Smooth muscle cell (in vitro differentiated cells): Measurements from ENCODE around the gene PCSK7. TPM values are rescaled to one million over a fixed set of nuclear protein-coding genes. Genes with fewer than 3 reads are reported as not detected.

Experiments used
- DNase-seq: peaks from one replicate; lab custom pipeline; 2025; ENCODE audit not compliant: unreplicated experiment; lab: John Stamatoyannopoulos, UW
- H2AFZ ChIP-seq: fragments of 200-600 bp; sonication (generic); 2 replicates; pipeline ENCODE4 v1.6.0; 2016; ENCODE audit warnings: antibody characterized with exemption, low read depth, mild to moderate bottlenecking
- H3F3A ChIP-seq: fragments of 200-600 bp; sonication (generic); 2 replicates; pipeline ENCODE4 v1.6.0; 2017; ENCODE audit warnings: antibody characterized with exemption, low read depth
- H3K27ac ChIP-seq: fragments of 200-600 bp; sonication (generic); 2 replicates; pipeline ENCODE4 v1.5.1; 2016; ENCODE audit warnings: low read depth, mild to moderate bottlenecking
- H3K27me3 ChIP-seq: fragments of 200-600 bp; sonication (generic); 2 replicates; pipeline ENCODE4 v1.6.1; 2016; ENCODE audit warnings: low read depth, mild to moderate bottlenecking
- H3K36me3 ChIP-seq: fragments of 200-600 bp; sonication (generic); 2 replicates; pipeline ENCODE4 v1.5.1; 2016; ENCODE audit warnings: low read depth
- H3K4me1 ChIP-seq: fragments of 200-600 bp; sonication (generic); 2 replicates; pipeline ENCODE4 v1.5.1; 2016; ENCODE audit warnings: low read depth
- H3K4me2 ChIP-seq: fragments of 200-600 bp; sonication (generic); 2 replicates; pipeline ENCODE4 v1.6.0; 2016; ENCODE audit warnings: mild to moderate bottlenecking
- H3K4me3 ChIP-seq: fragments of 200-600 bp; sonication (generic); 2 replicates; pipeline ENCODE4 v1.5.1; 2016; ENCODE audit warnings: mild to moderate bottlenecking
- H3K79me2 ChIP-seq: fragments of 200-600 bp; sonication (generic); 2 replicates; pipeline ENCODE4 v1.6.0; 2016; ENCODE audit warnings: low read depth, mild to moderate bottlenecking
- H3K9ac ChIP-seq: fragments of 200-600 bp; sonication (generic); 2 replicates; pipeline ENCODE4 v1.6.0; 2016; ENCODE audit warnings: low read depth
- H3K9me3 ChIP-seq: fragments of 200-600 bp; sonication (generic); replicated peaks from 2 replicates; pipeline ENCODE4 v1.5.1; 2016; ENCODE audit warnings: low read depth
- H4K20me1 ChIP-seq: fragments of 200-600 bp; sonication (generic); 2 replicates; pipeline ENCODE4 v1.6.0; 2016; ENCODE audit warnings: low read depth
- WGBS: methylation state at CpG from one replicate; pipeline ENCODE4 v1.1.7; 2016; ENCODE audit warnings: low lambda C conversion rate; 5-methylcytosine and 5-hydroxymethylcytosine counted together
- polyA plus RNA-seq: library from polyadenylated mRNA; unstranded; fragments of >200 nt; fragmentation: Nextera tagmentation; extraction: Ambion mirVana; gene quantifications from 2 replicates; pipeline ENCODE4 v1.2.1, GENCODE V29; 2016
- total RNA-seq: library from RNA; depleted of rRNA; stranded (reverse); fragments of >200 nt; gene quantifications from 2 replicates; pipeline ENCODE4 v1.2.3, GENCODE V29; 2014
- TF ChIP-seq, protein P1 (sequence below): fragments of 200-600 bp; sonication (generic); IDR thresholded peaks from 2 replicates; pipeline ENCODE4 v1.5.1; 2017; ENCODE audit warnings: borderline replicate concordance, mild to moderate bottlenecking, antibody characterized with exemption; ENCODE audit not compliant: insufficient read depth, poor library complexity, severe bottlenecking

The PCSK7 gene
- total and polyA plus RNA-seq, 2 experiments from 2014 or later: 20.8 to 23.5 TPM

DNA sequence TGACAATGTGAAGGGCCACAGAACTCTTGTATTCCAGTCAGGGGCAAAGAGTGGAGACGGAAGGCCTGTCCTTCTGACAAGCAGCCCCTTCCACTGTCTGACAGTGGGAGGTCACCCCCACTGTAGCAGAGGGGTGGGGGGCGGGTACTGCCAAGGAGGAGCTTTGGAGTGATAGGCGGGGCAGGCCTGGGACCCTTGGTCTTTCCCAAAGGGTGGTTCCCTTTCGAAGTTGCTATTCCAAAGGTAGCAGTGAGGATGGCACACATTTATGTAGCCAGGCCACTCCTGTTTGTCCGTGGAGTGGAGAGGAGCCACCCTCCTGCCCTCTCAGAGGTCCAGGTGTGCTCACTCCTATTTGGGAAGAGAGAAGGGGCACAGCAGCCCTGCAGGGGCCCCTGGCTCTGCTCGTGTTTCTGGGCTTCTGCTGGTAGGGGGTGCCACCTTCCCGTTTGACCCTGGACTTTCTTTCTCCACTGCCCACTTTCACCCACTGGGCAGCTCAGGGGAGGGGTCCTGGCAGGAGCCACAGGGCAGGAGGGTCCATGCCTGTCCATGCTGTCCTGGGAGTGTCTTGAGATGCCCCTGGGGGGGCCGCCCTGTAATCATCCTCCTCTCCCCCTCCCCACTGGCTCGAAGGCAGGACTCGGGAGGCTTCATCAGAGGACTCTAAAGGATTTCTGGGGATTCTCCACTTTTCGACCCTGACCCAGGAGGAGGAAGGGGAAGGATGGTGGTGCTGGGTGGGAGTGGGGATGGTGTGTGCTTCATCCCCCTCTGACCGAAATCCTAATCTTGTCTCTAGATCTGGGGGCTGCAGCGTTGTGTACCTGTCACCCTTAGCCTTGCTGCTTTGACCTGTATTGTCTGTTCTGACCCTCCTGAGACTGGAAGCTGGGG lies 31.7 kb downstream of the PCSK7 start:
- H4K20me1 ChIP-seq: peaks cover 54% of the 10 kb centered on the region
- H3K4me3 ChIP-seq: peak overlapping the region; percentile 49
- no peaks in the 10 kb centered on the region for H3K27me3 ChIP-seq
- TF ChIP-seq, protein P1, sequence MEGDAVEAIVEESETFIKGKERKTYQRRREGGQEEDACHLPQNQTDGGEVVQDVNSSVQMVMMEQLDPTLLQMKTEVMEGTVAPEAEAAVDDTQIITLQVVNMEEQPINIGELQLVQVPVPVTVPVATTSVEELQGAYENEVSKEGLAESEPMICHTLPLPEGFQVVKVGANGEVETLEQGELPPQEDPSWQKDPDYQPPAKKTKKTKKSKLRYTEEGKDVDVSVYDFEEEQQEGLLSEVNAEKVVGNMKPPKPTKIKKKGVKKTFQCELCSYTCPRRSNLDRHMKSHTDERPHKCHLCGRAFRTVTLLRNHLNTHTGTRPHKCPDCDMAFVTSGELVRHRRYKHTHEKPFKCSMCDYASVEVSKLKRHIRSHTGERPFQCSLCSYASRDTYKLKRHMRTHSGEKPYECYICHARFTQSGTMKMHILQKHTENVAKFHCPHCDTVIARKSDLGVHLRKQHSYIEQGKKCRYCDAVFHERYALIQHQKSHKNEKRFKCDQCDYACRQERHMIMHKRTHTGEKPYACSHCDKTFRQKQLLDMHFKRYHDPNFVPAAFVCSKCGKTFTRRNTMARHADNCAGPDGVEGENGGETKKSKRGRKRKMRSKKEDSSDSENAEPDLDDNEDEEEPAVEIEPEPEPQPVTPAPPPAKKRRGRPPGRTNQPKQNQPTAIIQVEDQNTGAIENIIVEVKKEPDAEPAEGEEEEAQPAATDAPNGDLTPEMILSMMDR: no peak
- H3K4me2 ChIP-seq: peak overlapping the region; percentile 85
- H3F3A ChIP-seq: peaks cover 49% of the 10 kb centered on the region
- no peaks in the 10 kb centered on the region for H3K9me3 ChIP-seq
- peak overlapping the region; percentile 46 for H3K9ac ChIP-seq
- no peaks in the 10 kb centered on the region for H3K36me3 ChIP-seq
- H2AFZ ChIP-seq: no peak overlapping the region
- WGBS: 26% methylated on average over 13 of the region's 13 CpGs
- peaks cover 50% of the 10 kb centered on the region for H3K79me2 ChIP-seq
- peak overlapping the region; percentile 79 for H3K27ac ChIP-seq
- no peak for DNase-seq
- H3K4me1 ChIP-seq: peaks cover 29% of the 10 kb centered on the region

DNA sequence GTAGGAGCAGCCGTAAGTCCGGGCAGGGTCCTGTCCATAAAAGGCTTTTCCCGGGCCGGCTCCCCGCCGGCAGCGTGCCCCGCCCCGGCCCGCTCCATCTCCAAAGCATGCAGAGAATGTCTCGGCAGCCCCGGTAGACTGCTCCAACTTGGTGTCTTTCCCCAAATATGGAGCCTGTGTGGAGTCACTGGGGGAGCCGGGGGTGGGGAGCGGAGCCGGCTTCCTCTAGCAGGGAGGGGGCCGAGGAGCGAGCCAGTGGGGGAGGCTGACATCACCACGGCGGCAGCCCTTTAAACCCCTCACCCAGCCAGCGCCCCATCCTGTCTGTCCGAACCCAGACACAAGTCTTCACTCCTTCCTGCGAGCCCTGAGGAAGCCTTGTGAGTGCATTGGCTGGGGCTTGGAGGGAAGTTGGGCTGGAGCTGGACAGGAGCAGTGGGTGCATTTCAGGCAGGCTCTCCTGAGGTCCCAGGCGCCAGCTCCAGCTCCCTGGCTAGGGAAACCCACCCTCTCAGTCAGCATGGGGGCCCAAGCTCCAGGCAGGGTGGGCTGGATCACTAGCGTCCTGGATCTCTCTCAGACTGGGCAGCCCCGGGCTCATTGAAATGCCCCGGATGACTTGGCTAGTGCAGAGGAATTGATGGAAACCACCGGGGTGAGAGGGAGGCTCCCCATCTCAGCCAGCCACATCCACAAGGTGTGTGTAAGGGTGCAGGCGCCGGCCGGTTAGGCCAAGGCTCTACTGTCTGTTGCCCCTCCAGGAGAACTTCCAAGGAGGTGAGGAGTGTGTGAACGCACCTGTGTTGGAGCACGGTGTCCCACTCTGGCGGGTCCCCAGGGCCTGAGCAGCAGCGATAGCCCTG lies 32.6 kb downstream of the PCSK7 start, which contains the start of gene TAGLN:
TSS of gene TAGLN (plus strand) at position 318 of the 863 bp plus-strand sequence. CDS start 3,644 bp downstream, outside the sequence.
- H3K9me3 ChIP-seq: no peaks in the 10 kb centered on the region
- H3K27ac ChIP-seq: peak within 1 kb of the TSS; percentile 79
- H2AFZ ChIP-seq: no peak within 1 kb of the TSS
- H4K20me1 ChIP-seq: peaks cover 46% of the 10 kb centered on the region
- 6% methylated on average over 33 of the region's 34 CpGs for WGBS
- no peaks in the 10 kb centered on the region for H3K27me3 ChIP-seq
- H3K36me3 ChIP-seq: no peaks in the 10 kb centered on the region
- peak within 1 kb of the TSS; percentile 85 for H3K4me2 ChIP-seq
- H3K79me2 ChIP-seq: peaks cover 47% of the 10 kb centered on the region
- H3F3A ChIP-seq: peaks cover 40% of the 10 kb centered on the region
- TF ChIP-seq, protein P1: no peak
- H3K4me3 ChIP-seq: peak within 1 kb of the TSS; percentile 49
- peaks cover 29% of the 10 kb centered on the region for H3K4me1 ChIP-seq
- peak; percentile 44 for DNase-seq
- H3K9ac ChIP-seq: peak within 1 kb of the TSS; percentile 46

DNA sequence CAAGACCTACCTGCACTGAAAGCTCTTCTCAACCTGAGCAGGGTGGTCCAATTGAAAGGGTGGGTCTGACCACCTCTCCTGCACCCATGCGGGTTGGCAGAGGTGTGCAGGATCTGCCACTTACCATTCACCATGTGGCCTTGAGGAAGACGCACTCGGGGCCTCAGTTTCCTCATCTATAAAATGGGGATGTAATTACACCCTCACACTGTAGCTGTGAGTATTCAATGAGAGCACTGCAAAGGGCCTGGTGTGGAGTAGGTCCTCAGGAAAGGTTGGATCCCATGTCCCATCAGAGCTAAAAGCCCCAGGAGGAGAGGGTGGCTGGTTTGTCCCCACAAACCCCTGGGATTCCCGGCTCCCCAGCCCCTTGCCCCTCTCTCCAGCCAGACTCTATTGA lies 33.3 kb downstream of the PCSK7 start:
- peaks cover 33% of the 10 kb centered on the region for H3F3A ChIP-seq
- H3K4me2 ChIP-seq: peak overlapping the region; percentile 85
- TF ChIP-seq, protein P1: no peak
- peak overlapping the region; percentile 79 for H3K27ac ChIP-seq
- H3K79me2 ChIP-seq: peaks cover 47% of the 10 kb centered on the region
- H4K20me1 ChIP-seq: peaks cover 39% of the 10 kb centered on the region
- H3K36me3 ChIP-seq: no peaks in the 10 kb centered on the region
- peak overlapping the region; percentile 5 for H3K9ac ChIP-seq
- no peak overlapping the region for H2AFZ ChIP-seq
- no peaks in the 10 kb centered on the region for H3K9me3 ChIP-seq
- H3K4me1 ChIP-seq: peaks cover 29% of the 10 kb centered on the region
- peak overlapping the region; percentile 49 for H3K4me3 ChIP-seq
- no peaks in the 10 kb centered on the region for H3K27me3 ChIP-seq
- DNase-seq: no peak
- WGBS: 50% methylated on average over 4 of the region's 4 CpGs
